Vagina (tissue), 2 donors: ENCODE results near the gene IGLON5. TPM values are rescaled to one million over a fixed set of nuclear protein-coding genes. Genes with fewer than 3 reads are reported as not detected.

ENCODE experiments used
- DNase-seq, 2 donors: peaks; one replicate each; pipeline ENCODE4 v3.0.0-alpha.2; 2017; ENCODE audit errors: extremely low spot score in 2 of 2
- H3K27ac ChIP-seq: fragments of 200-600 bp; sonication (generic); one replicate; pipeline ENCODE4 v1.5.1; 2019
- H3K27me3 ChIP-seq: fragments of 200-600 bp; sonication (generic); one replicate; pipeline ENCODE4 v1.5.1; 2019
- H3K36me3 ChIP-seq, 2 donors: fragments of 200-600 bp; sonication (generic); one replicate each; pipeline ENCODE4 v1.5.1; 2017 to 2019
- H3K4me1 ChIP-seq: fragments of 200-600 bp; sonication (generic); one replicate; pipeline ENCODE4 v1.5.1; 2019
- H3K4me3 ChIP-seq, 2 donors: fragments of 200-600 bp; sonication (generic); 1 replicate in 1 of 2; 2 replicates in 1 of 2; pipeline ENCODE4 v1.5.1; 2016 to 2019
- H3K9me3 ChIP-seq: fragments of 200-600 bp; sonication (generic); one replicate; pipeline ENCODE4 v1.5.1; 2019
- POLR2A ChIP-seq, 2 donors: fragments of 450-650 bp; IDR thresholded peaks; one replicate each; pipeline ENCODE4 v1.6.1; 2017; ENCODE audit warnings: antibody characterized with exemption in 2 of 2, mild to moderate bottlenecking in 2 of 2, moderate library complexity in 2 of 2
- POLR2AphosphoS5 ChIP-seq, 2 donors: sonication (generic); formaldehyde crosslinking; IDR thresholded peaks; one replicate each; pipeline ENCODE4 v1.9.0; 2017; ENCODE audit warnings: antibody characterized with exemption in 2 of 2, mild to moderate bottlenecking in 2 of 2, low read depth in 1 of 2; ENCODE audit not compliant: insufficient read depth in 1 of 2
- intact Hi-C: fragments of 100-400 bp; cut with DNase I; formaldehyde crosslinking; loops from one replicate; pipeline ENCODE4 v1.15.1; 2023
- total RNA-seq: library from RNA; depleted of rRNA; stranded (reverse); fragments of >200 nt; gene quantifications from one replicate; pipeline ENCODE4 v1.2.3, GENCODE V29; 2016
- TF ChIP-seq, protein P1 (sequence below), 3 experiments: fragments of 450-650 bp in 2 of 3; fragments of 200-600 bp in 1 of 3; sonication (generic) in 1 of 3; IDR thresholded peaks; one replicate each; pipeline ENCODE4 v1.5.1; 2017 to 2019; ENCODE audit warnings: antibody characterized with exemption in 3 of 3, mild to moderate bottlenecking in 2 of 3, moderate library complexity in 2 of 3

IGLON5 gene
- total RNA-seq, 1 donor from 2014 or later = not detected

DNA sequence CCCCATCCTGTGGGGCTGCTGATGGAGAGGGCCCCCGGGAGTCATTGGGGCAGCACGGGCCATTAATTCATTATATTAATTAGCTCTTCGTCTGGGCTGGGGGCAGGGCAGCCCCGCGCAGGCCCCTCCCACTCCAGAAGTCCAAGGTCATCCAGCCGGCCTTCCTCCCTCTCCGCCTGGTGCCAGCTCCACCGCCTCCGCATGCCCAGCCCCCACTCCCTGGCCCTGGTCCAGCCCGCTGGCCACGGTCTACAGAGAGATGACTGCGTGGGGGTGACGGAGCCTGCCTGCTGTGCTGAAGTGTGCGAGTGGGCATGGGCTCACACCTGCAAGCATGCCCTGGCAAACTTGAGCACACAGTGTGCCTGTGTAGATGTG is 8.8 kb downstream of the IGLON5 start:
- H3K27ac ChIP-seq = no peak overlapping the region
- intact Hi-C loops = no loop called here
- DNase-seq = no peak
- no peaks in the 10 kb centered on the region for H3K9me3 ChIP-seq
- no peaks in the 10 kb centered on the region for H3K36me3 ChIP-seq
- TF ChIP-seq POLR2A (IDR thresholded peaks at IDR 0.05) (no peak), POLR2AphosphoS5 (IDR thresholded peaks at IDR 0.05; ENCODE audit: insufficient read depth in 1 of 2, low read depth in 1 of 2) (no peak)
- TF ChIP-seq, protein P1, sequence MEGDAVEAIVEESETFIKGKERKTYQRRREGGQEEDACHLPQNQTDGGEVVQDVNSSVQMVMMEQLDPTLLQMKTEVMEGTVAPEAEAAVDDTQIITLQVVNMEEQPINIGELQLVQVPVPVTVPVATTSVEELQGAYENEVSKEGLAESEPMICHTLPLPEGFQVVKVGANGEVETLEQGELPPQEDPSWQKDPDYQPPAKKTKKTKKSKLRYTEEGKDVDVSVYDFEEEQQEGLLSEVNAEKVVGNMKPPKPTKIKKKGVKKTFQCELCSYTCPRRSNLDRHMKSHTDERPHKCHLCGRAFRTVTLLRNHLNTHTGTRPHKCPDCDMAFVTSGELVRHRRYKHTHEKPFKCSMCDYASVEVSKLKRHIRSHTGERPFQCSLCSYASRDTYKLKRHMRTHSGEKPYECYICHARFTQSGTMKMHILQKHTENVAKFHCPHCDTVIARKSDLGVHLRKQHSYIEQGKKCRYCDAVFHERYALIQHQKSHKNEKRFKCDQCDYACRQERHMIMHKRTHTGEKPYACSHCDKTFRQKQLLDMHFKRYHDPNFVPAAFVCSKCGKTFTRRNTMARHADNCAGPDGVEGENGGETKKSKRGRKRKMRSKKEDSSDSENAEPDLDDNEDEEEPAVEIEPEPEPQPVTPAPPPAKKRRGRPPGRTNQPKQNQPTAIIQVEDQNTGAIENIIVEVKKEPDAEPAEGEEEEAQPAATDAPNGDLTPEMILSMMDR (IDR thresholded peaks at IDR 0.05) = no peak
- no peaks in the 10 kb centered on the region for H3K27me3 ChIP-seq
- H3K4me3 ChIP-seq = no peak overlapping the region
- no peaks in the 10 kb centered on the region for H3K4me1 ChIP-seq

DNA sequence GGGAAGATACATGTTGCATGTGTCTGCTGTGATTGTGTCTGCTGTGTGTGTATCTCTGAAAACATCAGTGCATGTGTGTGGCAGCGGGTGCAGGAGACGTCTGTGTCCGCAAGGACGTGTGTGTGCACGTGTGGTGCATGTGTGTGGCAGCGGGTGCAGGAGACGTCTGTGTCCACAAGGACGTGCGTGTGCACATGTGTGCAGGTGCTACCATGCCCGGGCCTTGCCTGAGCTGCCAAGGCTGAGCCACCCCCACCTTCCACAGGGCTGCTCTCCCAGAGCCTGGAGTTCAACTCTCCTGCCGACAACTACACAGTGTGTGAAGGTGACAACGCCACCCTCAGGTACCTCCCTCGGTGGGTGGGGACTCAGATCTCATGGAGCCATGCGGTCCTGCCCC is 10.4 kb downstream of the IGLON5 start:
- no peaks in the 10 kb centered on the region for H3K36me3 ChIP-seq
- no peak for DNase-seq
- H3K4me1 ChIP-seq = no peaks in the 10 kb centered on the region
- no peaks in the 10 kb centered on the region for H3K27me3 ChIP-seq
- no peaks in the 10 kb centered on the region for H3K9me3 ChIP-seq
- TF ChIP-seq POLR2AphosphoS5 (IDR thresholded peaks at IDR 0.05; ENCODE audit: insufficient read depth in 1 of 2, low read depth in 1 of 2) (no peak), POLR2A (IDR thresholded peaks at IDR 0.05) (no peak)
- TF ChIP-seq, protein P1 (IDR thresholded peaks at IDR 0.05) = no peak
- no peak overlapping the region for H3K4me3 ChIP-seq
- intact Hi-C loops = no loop called here
- H3K27ac ChIP-seq = no peak overlapping the region

DNA sequence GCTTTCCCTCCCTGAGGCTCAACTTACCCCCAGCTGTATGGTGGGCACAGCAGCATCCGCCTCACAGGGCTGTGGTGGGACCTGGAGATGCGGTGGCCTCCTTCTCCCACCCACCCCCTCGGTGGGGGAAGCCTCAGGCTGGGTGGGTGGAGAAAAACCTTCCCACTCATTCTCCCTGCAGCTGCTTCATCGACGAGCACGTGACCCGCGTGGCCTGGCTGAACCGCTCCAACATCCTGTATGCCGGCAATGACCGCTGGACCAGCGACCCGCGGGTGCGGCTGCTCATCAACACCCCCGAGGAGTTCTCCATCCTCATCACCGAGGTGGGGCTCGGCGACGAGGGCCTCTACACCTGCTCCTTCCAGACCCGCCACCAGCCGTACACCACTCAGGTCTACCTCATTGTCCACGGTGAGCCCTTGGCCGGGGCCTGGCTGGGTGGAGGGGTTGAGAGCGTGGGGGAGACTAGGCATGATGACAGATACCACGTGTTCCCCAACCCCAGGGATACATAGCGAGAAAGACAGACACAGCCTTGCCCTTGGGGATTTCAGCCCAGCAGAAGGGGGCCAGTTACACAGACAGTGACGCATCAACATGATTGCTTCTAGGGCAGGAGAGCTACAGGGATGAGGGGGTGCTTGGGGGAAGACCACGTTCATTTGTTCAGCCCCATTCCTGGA is 12.2 kb downstream of the IGLON5 start:
- H3K4me3 ChIP-seq = no peak overlapping the region
- no peak overlapping the region for H3K27ac ChIP-seq
- peaks cover 6% of the 10 kb centered on the region for H3K4me1 ChIP-seq
- H3K27me3 ChIP-seq = no peaks in the 10 kb centered on the region
- no peaks in the 10 kb centered on the region for H3K36me3 ChIP-seq
- TF ChIP-seq, protein P1 (IDR thresholded peaks at IDR 0.05) = no peak
- no peak for TF ChIP-seq POLR2AphosphoS5 (IDR thresholded peaks at IDR 0.05; ENCODE audit: insufficient read depth in 1 of 2, low read depth in 1 of 2)
- no peak for TF ChIP-seq POLR2A (IDR thresholded peaks at IDR 0.05)
- no peak for DNase-seq
- H3K9me3 ChIP-seq = no peaks in the 10 kb centered on the region
- intact Hi-C loops = no loop called here

DNA sequence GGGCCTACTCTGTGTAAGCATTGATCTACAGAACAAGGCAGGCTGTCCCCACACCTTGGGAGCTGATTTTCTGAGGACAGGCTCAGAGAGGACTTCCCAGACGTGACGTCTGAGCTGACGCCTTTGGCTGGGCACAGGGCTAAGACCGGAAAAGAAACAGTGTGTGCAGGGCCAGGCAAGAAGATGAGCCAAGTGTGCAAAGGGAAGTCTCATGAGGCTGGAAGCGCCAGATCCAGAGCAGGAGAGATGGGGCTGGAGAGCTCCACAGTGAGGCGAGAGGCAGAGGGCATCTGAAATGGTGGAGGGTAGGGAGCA is 12.7 kb downstream of the IGLON5 start:
- no peak for DNase-seq
- Histone ChIP-seq H3K9me3 (no peaks in the 10 kb centered on the region), H3K27ac (no peak overlapping the region), H3K4me1 (peaks cover 6% of the 10 kb centered on the region), H3K36me3 (no peaks in the 10 kb centered on the region), H3K27me3 (no peaks in the 10 kb centered on the region), H3K4me3 (no peak overlapping the region)
- no peak for TF ChIP-seq POLR2AphosphoS5 (IDR thresholded peaks at IDR 0.05; ENCODE audit: insufficient read depth in 1 of 2, low read depth in 1 of 2)
- TF ChIP-seq, protein P1 (IDR thresholded peaks at IDR 0.05) = no peak
- no peak for TF ChIP-seq POLR2A (IDR thresholded peaks at IDR 0.05)
- intact Hi-C loops = no loop called here

DNA sequence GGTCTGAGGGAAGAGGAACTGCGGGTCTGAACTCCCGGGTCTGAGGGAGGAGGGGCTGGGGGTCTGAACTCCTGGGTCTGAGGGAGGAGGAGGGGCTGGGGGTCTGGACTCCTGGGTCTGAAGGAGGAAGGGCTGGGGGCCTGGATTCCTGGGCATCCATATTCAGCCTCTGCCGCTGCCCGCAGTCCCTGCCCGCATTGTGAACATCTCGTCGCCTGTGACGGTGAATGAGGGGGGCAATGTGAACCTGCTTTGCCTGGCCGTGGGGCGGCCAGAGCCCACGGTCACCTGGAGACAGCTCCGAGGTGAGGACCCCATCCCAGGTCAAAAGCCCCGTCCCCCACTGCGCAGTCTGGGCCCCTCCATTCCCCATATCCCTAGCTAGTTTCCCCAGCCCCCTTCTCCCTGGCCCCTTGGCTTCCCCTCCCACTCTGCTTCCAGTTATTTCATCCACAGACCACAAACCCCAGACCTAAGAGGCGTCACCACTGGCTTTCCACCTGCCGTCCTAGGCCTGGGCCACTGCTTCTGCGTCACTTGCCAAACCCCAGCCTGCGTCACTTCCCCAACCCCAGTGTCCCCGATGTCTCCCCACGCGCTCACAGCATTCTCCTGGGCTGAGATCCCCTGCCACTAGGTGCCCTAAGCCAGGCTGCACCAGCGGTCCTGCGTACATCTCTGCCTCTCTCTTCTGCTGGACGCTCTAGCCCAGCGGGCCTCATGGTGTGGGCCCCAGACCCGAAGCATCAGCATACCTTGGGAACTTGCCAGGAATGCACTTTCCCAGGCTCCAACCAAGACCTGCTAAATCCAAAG is 13.9 kb downstream of the IGLON5 start:
- TF ChIP-seq POLR2A (IDR thresholded peaks at IDR 0.05) (no peak), POLR2AphosphoS5 (IDR thresholded peaks at IDR 0.05; ENCODE audit: insufficient read depth in 1 of 2, low read depth in 1 of 2) (no peak)
- TF ChIP-seq, protein P1 (IDR thresholded peaks at IDR 0.05) = no peak
- Histone ChIP-seq H3K27me3 (no peaks in the 10 kb centered on the region), H3K9me3 (no peaks in the 10 kb centered on the region), H3K27ac (no peak overlapping the region), H3K4me3 (no peak overlapping the region), H3K4me1 (peaks cover 6% of the 10 kb centered on the region), H3K36me3 (no peaks in the 10 kb centered on the region)
- intact Hi-C loops = no loop called here
- no peak for DNase-seq
